ENCODE data around the gene NOCT.

NOCT gene

GRCh38 chr4:139014371-139015268, 961 bp upstream of the NOCT start (continued):
- no peak for TF ChIP-seq ZSCAN16 (tag by site-specific recombination; IDR thresholded peaks at IDR 0.05)
- TF ChIP-seq SP7 (tag by site-specific recombination; IDR thresholded peaks at IDR 0.05), result peak; percentile 56
- TF ChIP-seq ZNF366 (tag by site-specific recombination; conservative IDR thresholded peaks at IDR 0.05), result peak; percentile 49; the same call in 1 of the 2 replicates
- peak; percentile 42; the same call in 1 of the 2 replicates for TF ChIP-seq ZNF558 (tag by site-specific recombination; IDR thresholded peaks at IDR 0.05)
- TF ChIP-seq TSHZ1 (tag by site-specific recombination; IDR thresholded peaks at IDR 0.05; ENCODE audit: borderline replicate concordance), result no peak
- peak; percentile 24; the same call in 1 of the 2 replicates for TF ChIP-seq ZNF341 (tag by site-specific recombination; IDR thresholded peaks at IDR 0.05; ENCODE audit: low read depth)
- peak; percentile 41 for TF ChIP-seq ZEB2 (tag by site-specific recombination; IDR thresholded peaks at IDR 0.05)
- no peak for TF ChIP-seq ZNF16 (tag by site-specific recombination; IDR thresholded peaks at IDR 0.05; ENCODE audit: low read depth)
- TF ChIP-seq ZNF645 (tag by site-specific recombination; IDR thresholded peaks at IDR 0.05), result no peak

GRCh38 chr4:139015948-139016471, 429 bp downstream of the NOCT start:
- TF ChIP-seq PBX3 (CRISPR knock-in tag; IDR thresholded peaks at IDR 0.05), result 0 out of 2 replicates have a peak, but pooled peaks have one; percentile 10
- TF ChIP-seq HOXA7 (CRISPR knock-in tag; IDR thresholded peaks at IDR 0.05; ENCODE audit: borderline replicate concordance), result no peak
- Histone ChIP-seq H3K4me3 (ENCODE audit: low read depth, low read length) (peak overlapping the region; percentile 75), H3K27ac (ENCODE audit: extremely low read depth, low read depth, low read length) (peak overlapping the region; percentile 90), H3K4me1 (ENCODE audit: control insufficient read depth, insufficient read depth, low read length) (peaks cover 12% of the 10 kb centered on the region), H3K9me3 (ENCODE audit: control insufficient read depth, insufficient read depth, low read depth, low read length) (no peaks in the 10 kb centered on the region), H3K36me3 (ENCODE audit: control insufficient read depth in 2 of 2, insufficient read depth in 1 of 2, low read length in 2 of 2) (peaks cover 0 to 11% of the 10 kb centered on the region in 2 experiments; a peak in 2 of 3 replicates)
- CTCF ChIA-PET, result interaction anchor here (1.2 kb wide), 1 partner anchor 15 kb away, joined by 7 read pairs; no protein-coding TSS in a partner anchor
- POLR2A ChIA-PET, result interaction anchor here (1.0 to 1.9 kb wide), 4 partner anchors 8 to 285 kb away, joined by 3 to 6 read pairs (median 4); partner anchors contain the start of gene NAA15

- H3K36me3 ChIP-seq (ENCODE audit: control insufficient read depth in 2 of 2, insufficient read depth in 1 of 2, low read length in 2 of 2), result peaks cover 0 to 11% of the 10 kb centered on the region in 2 experiments; a peak in 2 of 3 replicates
- H3K4me1 ChIP-seq (ENCODE audit: control insufficient read depth, insufficient read depth, low read length), result peaks cover 12% of the 10 kb centered on the region
- H3K9me3 ChIP-seq (ENCODE audit: control insufficient read depth, insufficient read depth, low read depth, low read length), result no peaks in the 10 kb centered on the region
- CTCF ChIA-PET, result interaction anchor here (4.6 kb wide), 1 partner anchor 12 kb away, joined by 28 read pairs; no protein-coding TSS in a partner anchor
- peak overlapping the region; percentile 9 for H3K4me3 ChIP-seq (ENCODE audit: low read depth, low read length)
- TF ChIP-seq ZNF501 (tag by site-specific recombination; IDR thresholded peaks at IDR 0.05) (no peak), PRDM10 (tag by site-specific recombination; IDR thresholded peaks at IDR 0.05) (peak; percentile 49; the same call in 1 of the 2 replicates), ZNF121 (tag by site-specific recombination; IDR thresholded peaks at IDR 0.05) (no peak), KLF10 (tag by site-specific recombination; IDR thresholded peaks at IDR 0.05) (no peak), ZBTB26 (tag by site-specific recombination; optimal IDR thresholded peaks at IDR 0.05) (no peak), ZSCAN16 (tag by site-specific recombination; IDR thresholded peaks at IDR 0.05) (no peak), ZNF792 (tag by site-specific recombination; IDR thresholded peaks at IDR 0.05) (no peak)
- no peak overlapping the region for H3K27ac ChIP-seq (ENCODE audit: extremely low read depth, low read depth, low read length)
- POLR2A ChIA-PET, result no interaction called here
Observed at GRCh38 chr4:139017861-139018260, 2.3 kb downstream of the NOCT start.
